ENCODE results near the gene COL5A1.

GRCh38 chr9:134863306-134863902 is 221.8 kb downstream of the COL5A1 start:
- no peak for TF ChIP-seq CTCF (optimal IDR thresholded peaks at IDR 0.05 in 1 of 3, IDR thresholded peaks at IDR 0.05 in 1 of 3, conservative IDR thresholded peaks at IDR 0.05 in 1 of 3; ENCODE audit: extremely low read depth in 1 of 3, insufficient read depth in 2 of 3, low read length in 3 of 3)
- no peak for TF ChIP-seq EZH2 (IDR thresholded peaks at IDR 0.05; ENCODE audit: low read length)
